ENCODE data around the gene TRMT61A.
A peak's percentile ranks its signal among the peaks of the same experiment; 100 is the strongest.

The TRMT61A gene

GRCh38 chr14:103558071-103558882, 29.3 kb downstream of the TRMT61A start:
- TF ChIP-seq, protein P1, sequence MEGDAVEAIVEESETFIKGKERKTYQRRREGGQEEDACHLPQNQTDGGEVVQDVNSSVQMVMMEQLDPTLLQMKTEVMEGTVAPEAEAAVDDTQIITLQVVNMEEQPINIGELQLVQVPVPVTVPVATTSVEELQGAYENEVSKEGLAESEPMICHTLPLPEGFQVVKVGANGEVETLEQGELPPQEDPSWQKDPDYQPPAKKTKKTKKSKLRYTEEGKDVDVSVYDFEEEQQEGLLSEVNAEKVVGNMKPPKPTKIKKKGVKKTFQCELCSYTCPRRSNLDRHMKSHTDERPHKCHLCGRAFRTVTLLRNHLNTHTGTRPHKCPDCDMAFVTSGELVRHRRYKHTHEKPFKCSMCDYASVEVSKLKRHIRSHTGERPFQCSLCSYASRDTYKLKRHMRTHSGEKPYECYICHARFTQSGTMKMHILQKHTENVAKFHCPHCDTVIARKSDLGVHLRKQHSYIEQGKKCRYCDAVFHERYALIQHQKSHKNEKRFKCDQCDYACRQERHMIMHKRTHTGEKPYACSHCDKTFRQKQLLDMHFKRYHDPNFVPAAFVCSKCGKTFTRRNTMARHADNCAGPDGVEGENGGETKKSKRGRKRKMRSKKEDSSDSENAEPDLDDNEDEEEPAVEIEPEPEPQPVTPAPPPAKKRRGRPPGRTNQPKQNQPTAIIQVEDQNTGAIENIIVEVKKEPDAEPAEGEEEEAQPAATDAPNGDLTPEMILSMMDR (IDR thresholded peaks at IDR 0.05; ENCODE audit: low read depth, low read length, missing control alignments) = no peak
- H3K4me3 ChIP-seq (ENCODE audit: low read depth, low read length) = no peak overlapping the region
- no peak for DNase-seq (ENCODE audit: low read depth)

GRCh38 chr14:103559766-103560165, 30.8 kb downstream of the TRMT61A start:
- DNase-seq (ENCODE audit: low read depth) = no peak
- TF ChIP-seq, protein P1 (IDR thresholded peaks at IDR 0.05; ENCODE audit: low read depth, low read length, missing control alignments) = no peak
- H3K4me3 ChIP-seq (ENCODE audit: low read depth, low read length) = no peak overlapping the region

- TF ChIP-seq, protein P1 (IDR thresholded peaks at IDR 0.05; ENCODE audit: low read depth, low read length, missing control alignments) = no peak
- H3K4me3 ChIP-seq (ENCODE audit: low read depth, low read length) = peak overlapping the region; percentile 99
- DNase-seq (ENCODE audit: low read depth) = no peak
Measured at GRCh38 chr14:103560691-103561090, 31.7 kb downstream of the TRMT61A start.

GRCh38 chr14:103561381-103562178, 32.6 kb downstream of the TRMT61A start:
- no peak for DNase-seq (ENCODE audit: low read depth)
- TF ChIP-seq, protein P1 (IDR thresholded peaks at IDR 0.05; ENCODE audit: low read depth, low read length, missing control alignments) = no peak
- H3K4me3 ChIP-seq (ENCODE audit: low read depth, low read length) = peak overlapping the region; percentile 99

DNA sequence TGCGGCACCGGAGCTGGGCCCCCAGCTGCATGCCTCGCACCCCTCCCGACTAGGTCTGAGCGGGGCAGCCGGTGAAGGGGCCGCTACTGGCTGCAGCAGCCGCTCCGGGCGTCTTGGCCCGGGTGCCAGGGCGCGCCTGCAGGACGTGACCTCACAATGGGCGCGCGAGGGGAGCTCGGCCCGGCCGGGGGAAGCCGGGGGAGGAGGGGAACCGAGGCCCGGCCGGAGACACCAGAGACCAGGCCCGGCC, 33.1 kb downstream of the TRMT61A start:
- H3K4me3 ChIP-seq (ENCODE audit: low read depth, low read length) = peak overlapping the region; percentile 99
- no peak for DNase-seq (ENCODE audit: low read depth)
- TF ChIP-seq, protein P1 (IDR thresholded peaks at IDR 0.05; ENCODE audit: low read depth, low read length, missing control alignments) = no peak

GRCh38 chr14:103562429-103563225, 33.6 kb downstream of the TRMT61A start, which contains the start of the genes BAG5 and COA8:
TSS of gene BAG5 (minus strand) at chr14:103562657. CDS start at chr14:103561164, 1,493 bp downstream.
TSS of gene COA8 (plus strand) at chr14:103562960. CDS start at chr14:103563002, 42 bp downstream.
- TF ChIP-seq, protein P1 (IDR thresholded peaks at IDR 0.05; ENCODE audit: low read depth, low read length, missing control alignments) = no peak
- peak within 1 kb of the TSS; percentile 99 for H3K4me3 ChIP-seq (ENCODE audit: low read depth, low read length)
- peak; percentile 58 for DNase-seq (ENCODE audit: low read depth)

Measured in GM12864 (cell line).